Muscle layer of colon (tissue), 2 donors: ENCODE measurements around the gene UGT2B15.
"Not testable (repeated sequence)": the region's sequence is repeated elsewhere in the genome, so short reads cannot be mapped to it uniquely, and the experiment has no call there.

Experiments used
- H3K27ac ChIP-seq: one replicate; pipeline ENCODE4 v1.7.0; 2013; ENCODE audit warnings: low read depth, mild to moderate bottlenecking, low read length, moderate library complexity
- H3K27me3 ChIP-seq, 2 donors: one replicate each; pipeline ENCODE4 v1.7.0; 2013; ENCODE audit warnings: low read length in 2 of 2, mild to moderate bottlenecking in 2 of 2; ENCODE audit not compliant: insufficient read depth in 2 of 2, control insufficient read depth in 1 of 2
- H3K36me3 ChIP-seq: one replicate; pipeline ENCODE4 v1.7.0; 2013; ENCODE audit warnings: mild to moderate bottlenecking, low read length; ENCODE audit not compliant: insufficient read depth
- H3K4me1 ChIP-seq: one replicate; pipeline ENCODE4 v1.7.0; 2013; ENCODE audit warnings: mild to moderate bottlenecking, low read length; ENCODE audit not compliant: insufficient read depth
- H3K4me3 ChIP-seq, 2 donors: one replicate each; pipeline ENCODE4 v1.7.0; 2013; ENCODE audit warnings: low read length in 2 of 2, low read depth in 1 of 2, mild to moderate bottlenecking in 1 of 2, moderate library complexity in 1 of 2
- H3K9ac ChIP-seq: one replicate; pipeline ENCODE4 v1.7.0; 2013; ENCODE audit warnings: low read length
- H3K9me3 ChIP-seq: one replicate; pipeline ENCODE4 v1.7.0; 2013; ENCODE audit warnings: mild to moderate bottlenecking, low read length
- donor health status: abdominal sarcoma.
- donor health status: Adenocarcinoma of cecum.

The UGT2B15 gene

DNA sequence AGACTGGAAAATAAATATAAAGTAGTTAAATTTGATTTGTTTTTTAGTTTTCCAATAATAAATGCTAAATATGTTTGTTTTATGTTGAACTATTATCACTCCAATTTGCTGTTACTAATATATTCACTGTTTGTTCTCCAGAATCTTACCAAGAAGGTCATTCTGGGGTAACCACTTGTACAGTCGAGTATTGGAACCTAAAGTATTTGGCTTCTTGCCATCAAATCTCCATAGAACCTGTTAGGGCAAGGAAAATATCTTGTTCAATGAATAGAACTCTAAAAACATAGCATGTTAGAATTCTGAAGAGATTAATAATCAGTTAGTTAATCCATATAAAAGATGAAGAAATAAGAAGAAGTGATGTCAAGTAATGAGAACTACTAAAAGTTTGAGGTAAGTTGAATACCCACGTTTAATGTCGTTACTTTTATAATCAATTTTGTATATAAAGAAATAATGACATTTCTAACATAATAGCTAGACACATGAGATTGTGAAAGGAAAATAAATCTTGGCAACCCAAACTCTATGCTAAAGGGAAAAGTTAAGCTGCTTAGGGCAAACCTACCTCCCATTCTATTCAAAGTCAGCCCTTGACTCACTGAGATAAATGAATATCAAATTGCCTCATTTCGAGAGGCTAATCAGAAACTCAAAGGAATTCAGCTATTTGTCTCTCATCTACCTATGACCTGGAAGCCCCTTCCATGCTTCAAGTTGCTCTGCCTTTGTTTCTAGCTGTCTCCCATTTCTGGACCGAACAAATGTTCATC is 15.3 kb downstream of the UGT2B15 start:
- Histone ChIP-seq H3K4me1 (no peaks in the 10 kb centered on the region), H3K4me3 (no peak overlapping the region), H3K9ac (no peak overlapping the region), H3K27ac (no peak overlapping the region), H3K27me3 (no peaks in the 10 kb centered on the region), H3K9me3 (no peaks in the 10 kb centered on the region), H3K36me3 (no peaks in the 10 kb centered on the region)

DNA sequence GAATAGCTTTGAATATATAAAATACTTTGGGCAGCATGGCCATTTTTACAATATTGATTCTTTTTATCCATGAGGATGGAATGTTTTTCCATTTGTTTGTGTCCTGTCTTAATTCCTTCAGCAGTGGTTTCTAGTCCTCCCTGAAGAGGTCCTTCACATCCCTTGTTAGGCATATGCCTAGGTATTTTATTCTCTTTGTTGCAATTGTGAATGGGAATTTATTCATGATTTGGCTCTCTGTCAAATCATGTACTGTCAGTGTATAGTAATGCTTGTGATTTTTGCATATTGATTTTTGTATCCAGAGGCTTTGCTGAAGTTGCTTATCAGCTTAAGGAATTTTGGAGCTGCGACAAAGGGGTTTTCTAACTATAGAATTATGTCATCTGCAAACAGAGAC is 18.5 kb downstream of the UGT2B15 start:
- Histone ChIP-seq H3K27ac (no peak overlapping the region), H3K9me3 (no peaks in the 10 kb centered on the region), H3K4me3 (no peak overlapping the region), H3K36me3 (no peaks in the 10 kb centered on the region), H3K9ac (no peak overlapping the region), H3K27me3 (no peaks in the 10 kb centered on the region), H3K4me1 (no peaks in the 10 kb centered on the region)

DNA sequence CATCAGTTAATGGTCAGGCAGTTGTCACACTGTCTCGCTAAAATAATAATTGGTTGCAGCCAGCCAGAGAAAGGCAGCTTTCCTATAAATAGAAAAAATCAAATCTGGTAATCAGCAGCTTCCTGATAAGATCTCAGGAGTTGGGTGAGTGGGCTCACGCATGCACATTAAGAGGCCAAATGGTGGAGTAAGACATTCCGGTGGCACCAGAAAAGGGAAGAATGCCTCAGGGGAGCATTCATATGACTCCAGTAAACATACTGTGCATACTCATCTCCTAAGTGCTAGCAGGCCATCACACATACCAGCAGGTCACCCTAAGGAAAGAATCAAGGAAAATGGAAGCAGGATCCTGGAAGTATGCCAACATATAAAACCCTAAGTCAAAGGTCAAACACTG is 40.1 kb downstream of the UGT2B15 start:
- no peak overlapping the region for H3K27ac ChIP-seq

DNA sequence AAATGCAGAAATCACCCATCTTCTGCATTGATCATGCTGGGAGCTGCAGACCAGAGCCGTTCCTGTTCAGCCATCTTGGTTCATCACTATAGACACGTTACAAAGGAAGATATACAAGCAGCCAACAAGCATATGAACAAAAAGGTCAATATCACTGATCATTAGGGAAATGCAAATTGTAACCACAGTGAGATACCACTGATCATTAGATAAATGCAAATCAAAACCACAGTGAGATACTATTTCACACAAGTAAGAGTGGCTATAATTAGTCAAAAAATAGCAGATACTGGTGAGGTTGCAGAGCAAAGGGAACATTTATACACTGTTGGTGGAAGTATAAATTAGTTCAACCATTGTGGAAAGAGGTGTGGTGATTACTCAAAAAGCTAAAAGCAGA is 47.7 kb downstream of the UGT2B15 start:
- H3K27ac ChIP-seq, H3K9me3 ChIP-seq: not testable (repeated sequence)

More for the DNA sequence above, 40.1 kb downstream of the UGT2B15 start:
- H3K27me3 ChIP-seq = no peaks in the 10 kb centered on the region
- H3K9ac ChIP-seq = no peak overlapping the region
- H3K4me3 ChIP-seq = no peak overlapping the region
- no peaks in the 10 kb centered on the region for H3K4me1 ChIP-seq
- H3K36me3 ChIP-seq = no peaks in the 10 kb centered on the region
- H3K9me3 ChIP-seq = no peaks in the 10 kb centered on the region

DNA sequence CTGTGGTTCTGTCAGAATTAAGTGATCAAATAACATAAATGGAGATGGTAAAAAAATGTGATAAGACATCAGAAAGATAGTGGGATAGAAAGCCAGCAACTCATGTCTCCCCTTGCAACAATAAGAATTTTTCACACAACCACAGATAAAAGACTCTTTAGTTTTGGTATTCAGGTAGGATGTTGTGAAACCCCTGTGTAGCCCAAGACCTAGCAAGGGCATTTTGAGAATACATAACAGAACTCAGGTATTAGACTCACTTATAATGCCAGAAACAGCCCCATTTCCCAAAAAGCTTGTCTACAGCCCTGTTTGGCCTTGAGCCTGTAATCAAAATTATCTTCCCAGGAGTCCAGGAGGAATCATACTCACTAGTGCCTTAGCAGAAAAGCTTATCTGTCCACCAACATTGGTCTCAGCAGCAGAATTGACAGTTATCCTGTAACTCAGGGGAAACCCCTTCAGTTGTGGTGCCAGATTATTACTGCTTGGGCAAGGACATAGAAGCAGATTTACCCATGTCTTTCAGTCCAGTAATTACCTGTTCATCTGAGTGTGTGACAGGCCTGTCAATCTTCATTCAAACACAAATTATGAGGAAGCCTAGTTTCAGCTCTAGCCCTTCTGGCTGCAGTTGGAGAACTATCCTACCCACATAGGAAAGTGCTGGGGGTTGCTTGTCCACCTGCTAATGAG is 53.3 kb downstream of the UGT2B15 start:
- no peak overlapping the region for H3K4me3 ChIP-seq

More for the DNA sequence above, 47.7 kb downstream of the UGT2B15 start:
- H3K27me3 ChIP-seq, H3K9ac ChIP-seq, H3K4me3 ChIP-seq, H3K36me3 ChIP-seq, H3K4me1 ChIP-seq: not testable (repeated sequence)

DNA sequence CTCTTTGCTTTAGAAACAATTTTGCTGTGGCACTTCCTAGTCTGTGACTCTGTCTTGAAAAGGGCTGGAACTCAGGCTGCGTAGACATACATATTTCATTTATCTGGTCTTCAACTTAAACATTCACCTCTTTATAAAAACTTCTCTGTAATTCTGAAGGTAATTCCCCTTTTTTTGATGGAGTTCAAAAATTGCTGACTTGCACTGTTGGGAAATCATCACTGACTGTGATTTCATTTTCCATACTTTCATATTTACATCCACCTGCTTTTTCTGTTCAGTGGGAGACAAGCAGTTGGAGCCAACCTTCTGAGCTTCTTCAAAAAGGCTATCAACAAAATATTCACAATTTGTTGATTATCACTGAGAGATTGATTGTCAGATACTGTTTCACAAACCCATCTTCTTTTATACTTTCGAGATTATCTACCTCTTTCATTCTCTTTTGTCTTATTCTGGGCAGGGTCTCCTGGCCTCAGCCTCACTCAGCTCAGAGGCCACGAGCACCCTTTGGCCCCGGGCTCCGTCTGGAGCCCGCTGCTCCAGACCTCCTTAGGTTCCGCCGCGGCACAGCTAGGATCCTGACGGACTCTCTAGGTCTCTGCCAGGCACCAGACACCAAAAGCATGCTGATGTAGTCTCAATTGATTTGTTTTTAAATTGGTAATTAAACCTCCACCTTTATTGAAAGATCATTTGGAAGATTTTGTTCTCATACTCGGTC is 54.6 kb downstream of the UGT2B15 start:
- H3K27ac ChIP-seq = no peak overlapping the region
- no peaks in the 10 kb centered on the region for H3K9me3 ChIP-seq
- H3K4me3 ChIP-seq = no peak overlapping the region
- no peaks in the 10 kb centered on the region for H3K36me3 ChIP-seq
- H3K4me1 ChIP-seq = no peaks in the 10 kb centered on the region
- no peak overlapping the region for H3K9ac ChIP-seq
- no peaks in the 10 kb centered on the region for H3K27me3 ChIP-seq

More for the DNA sequence above, 53.3 kb downstream of the UGT2B15 start:
- Histone ChIP-seq H3K27me3 (no peaks in the 10 kb centered on the region), H3K27ac (no peak overlapping the region), H3K9me3 (no peaks in the 10 kb centered on the region), H3K36me3 (no peaks in the 10 kb centered on the region), H3K9ac (no peak overlapping the region), H3K4me1 (no peaks in the 10 kb centered on the region)

DNA sequence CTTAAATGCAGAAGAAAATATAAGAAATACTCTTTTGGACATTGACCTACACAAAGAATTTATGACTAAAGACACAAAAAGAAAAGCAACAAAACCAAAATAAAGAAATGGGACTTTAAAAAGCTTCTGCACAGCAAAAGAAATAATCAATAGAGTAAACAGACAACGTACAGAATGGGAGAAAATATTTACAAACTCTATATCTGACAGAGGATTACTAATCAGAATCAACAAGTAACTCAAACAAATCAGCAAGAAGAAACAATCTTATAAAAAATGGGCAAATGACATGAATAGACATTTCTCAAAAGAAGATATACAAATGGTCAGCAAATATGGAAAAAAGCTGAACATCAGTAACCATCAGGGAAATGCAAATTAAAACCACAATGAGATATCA is 56.7 kb downstream of the UGT2B15 start:
- Histone ChIP-seq H3K27me3 (no peaks in the 10 kb centered on the region), H3K4me1 (no peaks in the 10 kb centered on the region), H3K4me3 (no peak overlapping the region), H3K36me3 (no peaks in the 10 kb centered on the region), H3K27ac (no peak overlapping the region), H3K9me3 (no peaks in the 10 kb centered on the region), H3K9ac (no peak overlapping the region)

DNA sequence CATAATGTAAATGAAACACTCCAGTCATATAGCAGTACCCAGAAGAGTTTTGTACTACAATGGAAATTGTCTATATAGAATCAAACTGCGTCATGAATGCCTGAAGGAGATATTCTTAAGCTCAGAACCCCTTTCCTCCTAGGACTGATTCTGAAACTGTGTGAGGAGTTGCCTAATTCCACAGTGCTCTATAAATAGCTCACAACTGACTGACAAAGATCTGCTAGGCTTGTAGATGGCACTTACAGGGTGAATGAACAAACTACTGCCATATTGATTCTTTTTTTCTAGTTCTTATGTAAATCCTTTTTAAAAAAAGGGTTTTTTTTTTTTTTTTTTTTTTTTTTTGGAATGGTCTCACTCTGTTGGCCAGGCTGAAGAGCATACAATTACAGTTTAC is 64.2 kb downstream of the UGT2B15 start:
- Histone ChIP-seq H3K9me3 (no peaks in the 10 kb centered on the region), H3K27ac (no peak overlapping the region), H3K4me3 (no peak overlapping the region), H3K27me3 (no peaks in the 10 kb centered on the region), H3K4me1 (no peaks in the 10 kb centered on the region), H3K9ac (no peak overlapping the region), H3K36me3 (no peaks in the 10 kb centered on the region)

DNA sequence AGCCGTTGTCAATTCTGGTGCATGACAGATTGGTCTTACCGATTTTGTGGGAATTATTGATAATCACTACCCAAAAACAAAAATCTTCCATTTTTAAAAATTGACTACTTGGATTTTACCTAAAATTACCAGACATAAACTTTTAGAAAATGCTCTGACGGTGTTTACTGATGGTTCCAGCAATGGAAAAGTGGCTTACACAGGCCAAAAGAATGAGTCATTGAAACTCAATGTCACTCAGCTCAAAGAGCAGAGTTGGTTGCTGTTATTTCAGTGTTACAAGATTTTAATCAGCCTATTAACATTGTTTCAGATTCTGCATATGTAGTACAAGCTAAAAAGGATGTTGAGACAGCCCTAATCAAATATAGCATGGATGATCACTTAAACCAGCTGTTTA is 71.3 kb downstream of the UGT2B15 start:
- no peak overlapping the region for H3K4me3 ChIP-seq

DNA sequence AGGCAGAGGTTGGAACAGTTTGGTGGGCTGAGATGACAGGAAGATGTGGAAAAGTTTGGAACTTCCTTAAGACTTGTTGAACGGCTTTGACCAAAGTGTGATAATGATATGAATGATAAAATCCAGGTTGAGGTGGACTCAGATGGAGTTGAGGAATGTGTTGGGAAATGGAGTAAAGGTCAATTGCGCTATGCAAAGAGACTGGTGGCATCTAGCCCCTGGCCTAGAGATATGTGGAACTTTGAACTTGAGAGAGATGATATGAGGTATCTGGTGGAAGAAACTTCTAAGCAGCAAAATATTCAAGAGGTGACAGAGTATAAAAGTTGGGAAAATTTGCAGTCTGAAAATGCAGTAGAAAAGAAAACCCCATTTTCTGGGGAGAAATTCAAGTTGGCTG is 73.0 kb downstream of the UGT2B15 start:
- Histone ChIP-seq H3K4me3 (no peak overlapping the region), H3K27ac (no peak overlapping the region), H3K9ac (no peak overlapping the region), H3K9me3 (no peaks in the 10 kb centered on the region), H3K4me1 (no peaks in the 10 kb centered on the region), H3K36me3 (no peaks in the 10 kb centered on the region), H3K27me3 (no peaks in the 10 kb centered on the region)

More for the DNA sequence above, 71.3 kb downstream of the UGT2B15 start:
- Histone ChIP-seq H3K27ac (no peak overlapping the region), H3K4me1 (no peaks in the 10 kb centered on the region), H3K9ac (no peak overlapping the region), H3K36me3 (no peaks in the 10 kb centered on the region), H3K27me3 (no peaks in the 10 kb centered on the region), H3K9me3 (no peaks in the 10 kb centered on the region)
